Neutrophil (primary cell): Measurements from ENCODE around the gene PTGES2.

ENCODE experiments used
- H3K27ac ChIP-seq: fragments of 200-600 bp; sonication (generic); 2 replicates; pipeline ENCODE4 v1.5.1; 2016; ENCODE audit warnings: mild to moderate bottlenecking, moderate library complexity
- H3K27me3 ChIP-seq: fragments of 200-600 bp; sonication (generic); 2 replicates; pipeline ENCODE4 v1.6.0; 2016; ENCODE audit warnings: mild to moderate bottlenecking
- H3K36me3 ChIP-seq: fragments of 200-600 bp; sonication (generic); 2 replicates; pipeline ENCODE4 v1.5.1; 2017
- H3K4me1 ChIP-seq, 2 experiments: fragments of 200-600 bp in 1 of 2; sonication (generic) in 1 of 2; 1 replicate in 1 of 2; 2 replicates in 1 of 2; pipeline versions ENCODE4 v1.5.1 to v1.6.1; 2013 to 2016; ENCODE audit warnings: low read depth in 1 of 2, low read length in 1 of 2, mild to moderate bottlenecking in 1 of 2, moderate library complexity in 1 of 2; ENCODE audit not compliant: control insufficient read depth in 1 of 2, insufficient read depth in 1 of 2
- H3K4me3 ChIP-seq, 2 experiments: fragments of 200-600 bp in 1 of 2; sonication (generic) in 1 of 2; 1 replicate in 1 of 2; 2 replicates in 1 of 2; pipeline ENCODE4 v1.5.1; 2013 to 2016; ENCODE audit warnings: low read depth in 1 of 2, low read length in 1 of 2, mild to moderate bottlenecking in 1 of 2, moderate library complexity in 1 of 2
- H3K9me3 ChIP-seq: fragments of 200-600 bp; sonication (generic); 2 replicates; pipeline ENCODE4 v1.5.1; 2016
- TF ChIP-seq, protein P1 (sequence below): fragments of 200-600 bp; sonication (generic); IDR thresholded peaks from 2 replicates; pipeline ENCODE4 v1.5.1; 2016; ENCODE audit warnings: antibody characterized with exemption

PTGES2 gene

GRCh38 chr9:128149001-128149701 is 21.6 kb upstream of the PTGES2 start, which contains the start of gene LCN2:
LCN2 (plus strand) TSS chr9:128149453; CDS start chr9:128149526, 73 bp downstream.
- H3K36me3 ChIP-seq: no peaks in the 10 kb centered on the region
- H3K4me1 ChIP-seq: peaks cover 91 to 96% of the 10 kb centered on the region in 2 experiments
- no peaks in the 10 kb centered on the region for H3K27me3 ChIP-seq
- peak within 1 kb of the TSS; percentile 82 for H3K27ac ChIP-seq
- H3K4me3 ChIP-seq: peak within 1 kb of the TSS; percentile 11 to 46
- TF ChIP-seq, protein P1, sequence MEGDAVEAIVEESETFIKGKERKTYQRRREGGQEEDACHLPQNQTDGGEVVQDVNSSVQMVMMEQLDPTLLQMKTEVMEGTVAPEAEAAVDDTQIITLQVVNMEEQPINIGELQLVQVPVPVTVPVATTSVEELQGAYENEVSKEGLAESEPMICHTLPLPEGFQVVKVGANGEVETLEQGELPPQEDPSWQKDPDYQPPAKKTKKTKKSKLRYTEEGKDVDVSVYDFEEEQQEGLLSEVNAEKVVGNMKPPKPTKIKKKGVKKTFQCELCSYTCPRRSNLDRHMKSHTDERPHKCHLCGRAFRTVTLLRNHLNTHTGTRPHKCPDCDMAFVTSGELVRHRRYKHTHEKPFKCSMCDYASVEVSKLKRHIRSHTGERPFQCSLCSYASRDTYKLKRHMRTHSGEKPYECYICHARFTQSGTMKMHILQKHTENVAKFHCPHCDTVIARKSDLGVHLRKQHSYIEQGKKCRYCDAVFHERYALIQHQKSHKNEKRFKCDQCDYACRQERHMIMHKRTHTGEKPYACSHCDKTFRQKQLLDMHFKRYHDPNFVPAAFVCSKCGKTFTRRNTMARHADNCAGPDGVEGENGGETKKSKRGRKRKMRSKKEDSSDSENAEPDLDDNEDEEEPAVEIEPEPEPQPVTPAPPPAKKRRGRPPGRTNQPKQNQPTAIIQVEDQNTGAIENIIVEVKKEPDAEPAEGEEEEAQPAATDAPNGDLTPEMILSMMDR: no peak
- H3K9me3 ChIP-seq: no peaks in the 10 kb centered on the region

DNA sequence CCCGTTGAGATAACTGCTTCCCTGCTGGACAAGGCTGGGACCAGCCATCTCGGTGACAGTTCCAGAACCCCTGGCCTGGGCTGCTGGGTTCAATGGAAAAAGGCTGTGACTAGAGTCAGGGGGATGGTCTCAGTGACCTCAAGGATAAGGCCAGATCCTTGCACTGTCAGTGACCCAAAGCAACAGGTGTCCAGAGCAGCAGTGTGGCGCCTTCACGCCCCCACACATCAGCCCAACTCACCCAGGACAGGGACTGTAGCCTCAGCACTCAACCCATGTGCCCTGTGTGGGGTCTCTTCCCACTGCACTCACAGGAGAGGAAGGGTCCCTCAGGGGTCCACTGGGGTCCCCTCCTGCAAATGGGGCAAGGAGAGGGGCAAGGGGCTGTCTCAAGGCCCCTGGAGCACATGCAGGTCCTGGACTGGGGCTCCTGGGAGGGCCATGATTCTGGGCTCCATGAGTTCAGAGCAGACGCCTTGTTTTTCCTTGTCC is 21.0 kb upstream of the PTGES2 start:
- H3K4me3 ChIP-seq: peak overlapping the region; percentile 11 to 46

GRCh38 chr9:128146591-128147120 is 19.1 kb upstream of the PTGES2 start:
- no peaks in the 10 kb centered on the region for H3K9me3 ChIP-seq
- H3K4me3 ChIP-seq: no peak overlapping the region
- no peaks in the 10 kb centered on the region for H3K27me3 ChIP-seq
- peaks cover 98 to 99% of the 10 kb centered on the region in 2 experiments for H3K4me1 ChIP-seq
- TF ChIP-seq, protein P1: no peak
- H3K36me3 ChIP-seq: no peaks in the 10 kb centered on the region
- H3K27ac ChIP-seq: peak overlapping the region; percentile 85

More for the DNA sequence above, 21.0 kb upstream of the PTGES2 start:
- Histone ChIP-seq H3K27ac (peak overlapping the region; percentile 82), H3K36me3 (no peaks in the 10 kb centered on the region), H3K27me3 (no peaks in the 10 kb centered on the region), H3K4me1 (peaks cover 97 to 100% of the 10 kb centered on the region in 2 experiments), H3K9me3 (no peaks in the 10 kb centered on the region)
- TF ChIP-seq, protein P1: no peak

DNA sequence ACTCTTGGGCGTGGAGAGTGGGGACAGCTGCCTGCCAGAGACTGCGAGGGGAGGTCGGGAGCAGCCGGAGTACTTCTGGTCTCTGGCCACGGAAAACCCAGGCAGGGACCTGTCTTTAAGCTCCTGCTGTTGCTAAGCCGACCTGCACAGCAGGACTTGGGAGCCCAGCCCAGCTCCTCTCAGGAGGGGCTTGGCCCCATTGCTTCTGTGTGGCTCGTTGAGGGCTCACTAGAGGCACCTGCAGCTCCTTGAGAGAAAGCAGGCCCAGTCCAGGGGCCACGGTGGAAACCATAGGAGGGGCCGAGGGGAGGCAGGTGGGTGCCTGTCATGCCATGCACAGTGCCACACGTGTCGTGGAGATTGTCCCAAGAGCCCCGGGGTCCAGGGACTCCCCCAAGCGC is 18.4 kb upstream of the PTGES2 start:
- H3K27me3 ChIP-seq: no peaks in the 10 kb centered on the region
- TF ChIP-seq, protein P1: no peak
- H3K4me1 ChIP-seq: peaks cover 91 to 92% of the 10 kb centered on the region in 2 experiments
- no peaks in the 10 kb centered on the region for H3K36me3 ChIP-seq
- H3K9me3 ChIP-seq: no peaks in the 10 kb centered on the region
- H3K4me3 ChIP-seq: no peak overlapping the region
- peak overlapping the region; percentile 85 for H3K27ac ChIP-seq

DNA sequence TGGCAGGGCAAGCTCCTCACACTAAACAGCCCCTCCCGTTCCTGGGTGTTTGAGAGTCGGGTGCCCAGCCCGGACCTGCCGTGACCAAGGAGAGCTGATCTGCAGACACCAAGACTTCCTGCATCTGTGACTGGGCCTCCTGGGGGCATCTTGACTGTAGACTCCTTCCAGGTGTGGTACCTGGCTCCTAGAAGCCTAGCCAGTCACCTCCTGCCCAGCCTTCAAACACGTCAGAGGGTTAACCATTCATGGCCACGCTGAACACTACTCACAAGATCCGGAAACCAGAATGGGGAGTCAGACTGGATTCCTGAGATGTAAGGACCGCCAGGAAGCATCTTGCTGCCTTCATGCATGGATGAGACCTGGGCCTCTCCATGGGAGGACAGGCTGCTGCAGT is 18.0 kb upstream of the PTGES2 start:
- H3K27me3 ChIP-seq: no peaks in the 10 kb centered on the region
- H3K4me1 ChIP-seq: peaks cover 86 to 88% of the 10 kb centered on the region in 2 experiments
- no peaks in the 10 kb centered on the region for H3K36me3 ChIP-seq
- H3K4me3 ChIP-seq: no peak overlapping the region
- no peaks in the 10 kb centered on the region for H3K9me3 ChIP-seq
- TF ChIP-seq, protein P1: no peak
- H3K27ac ChIP-seq: peak overlapping the region; percentile 85
